MM.1S (cell line): ENCODE results near the gene MTCH1.

ENCODE experiments used
- EZH2 ChIP-seq: fragments of 300-600 bp; sonication (generic); optimal IDR thresholded peaks from 2 replicates; pipeline ENCODE3; 2017; ENCODE audit warnings: low read depth, mild to moderate bottlenecking, antibody characterized with exemption, low read length, mixed read lengths
- TF ChIP-seq, protein P1 (sequence below): fragments of 300-600 bp; sonication (generic); IDR thresholded peaks from 2 replicates; pipeline ENCODE4 v1.5.1; 2016; ENCODE audit warnings: antibody characterized with exemption, low read length, mixed read lengths

DNA sequence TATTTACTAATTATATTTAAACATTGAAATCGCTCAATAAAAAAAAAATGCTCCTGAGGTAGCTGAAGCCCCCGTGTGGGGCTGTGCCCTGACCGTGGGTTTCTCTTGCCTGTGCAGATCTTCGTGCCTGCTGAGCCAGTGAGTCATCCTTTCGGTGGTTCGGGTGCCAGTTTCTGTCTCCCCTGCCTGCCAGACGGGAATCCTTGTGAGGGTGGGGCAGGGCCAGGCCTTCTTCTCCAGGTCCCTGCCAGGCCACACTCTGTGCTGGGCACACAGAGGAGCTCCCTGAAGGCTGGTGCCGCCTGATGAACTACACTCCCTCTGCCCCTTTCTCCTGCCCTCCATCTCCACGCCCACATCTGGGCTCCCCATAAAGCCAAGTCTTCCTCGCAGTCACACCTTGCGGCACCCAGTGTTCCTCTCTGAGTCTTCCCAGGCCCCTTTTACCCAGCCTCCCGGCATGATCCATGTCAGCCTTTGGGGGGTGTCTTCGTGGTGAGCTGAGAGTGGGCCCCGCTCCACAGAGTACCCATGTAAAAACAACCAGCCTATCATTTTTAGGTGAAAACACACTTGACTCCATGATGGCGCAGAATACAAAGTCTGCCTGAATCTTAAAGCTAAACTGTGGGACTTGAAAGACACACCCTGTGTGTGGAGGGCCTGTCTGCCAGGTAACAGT lies 38.8 kb upstream of the MTCH1 start:
- TF ChIP-seq EZH2: no peak
- TF ChIP-seq, protein P1, sequence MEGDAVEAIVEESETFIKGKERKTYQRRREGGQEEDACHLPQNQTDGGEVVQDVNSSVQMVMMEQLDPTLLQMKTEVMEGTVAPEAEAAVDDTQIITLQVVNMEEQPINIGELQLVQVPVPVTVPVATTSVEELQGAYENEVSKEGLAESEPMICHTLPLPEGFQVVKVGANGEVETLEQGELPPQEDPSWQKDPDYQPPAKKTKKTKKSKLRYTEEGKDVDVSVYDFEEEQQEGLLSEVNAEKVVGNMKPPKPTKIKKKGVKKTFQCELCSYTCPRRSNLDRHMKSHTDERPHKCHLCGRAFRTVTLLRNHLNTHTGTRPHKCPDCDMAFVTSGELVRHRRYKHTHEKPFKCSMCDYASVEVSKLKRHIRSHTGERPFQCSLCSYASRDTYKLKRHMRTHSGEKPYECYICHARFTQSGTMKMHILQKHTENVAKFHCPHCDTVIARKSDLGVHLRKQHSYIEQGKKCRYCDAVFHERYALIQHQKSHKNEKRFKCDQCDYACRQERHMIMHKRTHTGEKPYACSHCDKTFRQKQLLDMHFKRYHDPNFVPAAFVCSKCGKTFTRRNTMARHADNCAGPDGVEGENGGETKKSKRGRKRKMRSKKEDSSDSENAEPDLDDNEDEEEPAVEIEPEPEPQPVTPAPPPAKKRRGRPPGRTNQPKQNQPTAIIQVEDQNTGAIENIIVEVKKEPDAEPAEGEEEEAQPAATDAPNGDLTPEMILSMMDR: no peak
